Measurements from ENCODE around the gene IGFN1. TPM values are rescaled to one million over a fixed set of nuclear protein-coding genes. Genes with fewer than 3 reads are reported as not detected.

IGFN1 gene
- total RNA-seq, 1 donor from 2014 or later = 0.21 TPM

DNA sequence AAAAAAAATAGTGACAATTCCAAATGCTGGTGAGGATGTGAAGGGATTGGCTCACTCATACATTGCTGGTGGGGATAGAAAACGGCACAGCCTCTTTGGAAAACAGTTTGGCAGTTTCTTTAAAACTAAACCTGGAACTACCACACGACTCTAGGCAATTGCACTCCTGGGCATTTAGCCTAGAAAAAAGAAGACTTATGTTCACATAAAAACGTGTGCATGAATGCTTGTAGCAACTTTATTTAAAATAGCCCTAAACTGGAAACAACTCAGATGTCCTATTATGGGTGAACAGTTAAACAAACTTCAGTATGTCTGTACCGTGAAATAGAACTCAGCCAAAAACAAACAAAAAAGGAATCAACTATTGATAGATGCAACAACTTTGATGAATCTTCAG is 26.9 kb upstream of the IGFN1 start:
- no peak for DNase-seq

DNA sequence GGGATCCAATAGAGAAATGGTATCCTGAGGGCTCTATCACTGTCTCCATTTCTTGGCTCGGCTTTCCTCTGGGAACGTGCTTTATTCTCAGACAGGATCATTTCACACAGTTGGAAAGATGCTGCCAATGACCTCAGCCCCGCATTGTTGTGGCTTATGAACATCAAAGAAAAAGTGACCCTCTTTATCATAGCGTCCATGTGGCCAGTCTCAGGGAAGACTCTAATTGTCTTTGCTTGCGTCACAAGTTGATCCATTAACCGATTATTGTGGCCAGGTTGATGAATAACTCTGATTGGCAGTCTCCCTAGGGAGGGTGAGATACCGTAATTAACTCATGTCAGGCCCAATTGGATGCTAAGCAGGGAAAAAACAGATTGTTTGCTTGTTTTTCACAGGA is 26.0 kb upstream of the IGFN1 start:
- DNase-seq = no peak

DNA sequence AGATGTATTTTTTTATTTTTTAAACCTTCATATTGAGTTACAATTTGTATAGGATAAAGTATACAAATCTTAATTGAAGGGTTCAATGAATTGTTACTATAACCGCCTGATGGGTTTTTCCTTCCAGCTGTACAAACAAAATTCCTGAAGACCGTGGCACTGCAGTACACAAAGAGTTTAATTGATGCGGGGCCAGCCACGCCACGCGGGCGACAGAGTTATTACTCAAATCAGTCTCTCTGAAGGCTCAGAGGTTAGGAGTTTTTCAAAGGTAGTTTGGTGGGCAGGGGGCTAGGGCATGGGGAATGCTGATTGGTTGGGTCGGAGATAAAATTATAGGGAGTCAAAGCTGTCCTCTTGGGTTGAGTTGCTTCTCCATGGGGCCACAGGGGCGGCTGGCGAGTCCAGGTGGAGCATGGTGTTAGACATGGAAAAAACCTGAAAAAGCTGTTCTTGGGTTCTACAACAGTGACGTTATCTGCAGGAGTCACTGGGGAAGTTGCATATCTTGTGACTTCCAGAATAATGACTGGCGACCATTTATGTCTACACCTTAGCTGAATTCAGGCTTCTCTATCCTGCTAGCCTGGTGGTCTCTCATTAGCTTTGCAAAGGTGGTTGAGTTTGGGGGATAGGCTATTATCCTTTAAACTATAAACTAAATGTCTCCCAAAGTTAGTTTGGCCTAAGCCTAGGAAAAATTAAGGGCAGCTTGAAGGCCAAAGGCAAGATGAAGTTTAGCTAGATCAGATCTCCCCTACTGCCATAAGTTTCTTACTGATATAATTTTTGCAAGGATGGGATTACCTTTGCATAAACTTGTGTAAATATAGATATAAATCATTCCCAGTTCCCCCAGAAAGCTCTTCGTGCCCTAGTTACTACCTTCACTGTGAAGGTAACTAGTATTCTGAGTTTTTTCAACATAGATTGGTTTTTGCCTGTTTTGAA is 23.3 kb upstream of the IGFN1 start:
- DNase-seq = no peak

DNA sequence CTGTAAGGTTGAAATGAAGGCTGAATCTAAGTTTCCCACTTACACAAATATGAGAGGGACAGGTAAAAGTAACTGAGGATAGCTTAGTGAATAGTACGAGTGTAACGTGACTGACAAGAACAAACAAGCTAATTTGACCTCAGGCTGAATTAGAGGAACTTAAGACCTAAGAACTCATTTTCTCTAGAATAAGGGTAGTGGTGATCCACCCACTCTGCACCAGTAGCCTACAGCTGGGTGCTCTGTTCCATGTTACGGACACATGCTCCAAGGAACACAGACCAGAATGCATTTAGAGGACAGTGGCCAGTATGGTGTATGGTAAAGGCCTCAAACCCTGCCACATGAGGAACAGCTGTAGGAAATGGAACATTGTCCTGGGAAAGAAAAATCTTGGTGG is 21.4 kb upstream of the IGFN1 start:
- DNase-seq = no peak

DNA sequence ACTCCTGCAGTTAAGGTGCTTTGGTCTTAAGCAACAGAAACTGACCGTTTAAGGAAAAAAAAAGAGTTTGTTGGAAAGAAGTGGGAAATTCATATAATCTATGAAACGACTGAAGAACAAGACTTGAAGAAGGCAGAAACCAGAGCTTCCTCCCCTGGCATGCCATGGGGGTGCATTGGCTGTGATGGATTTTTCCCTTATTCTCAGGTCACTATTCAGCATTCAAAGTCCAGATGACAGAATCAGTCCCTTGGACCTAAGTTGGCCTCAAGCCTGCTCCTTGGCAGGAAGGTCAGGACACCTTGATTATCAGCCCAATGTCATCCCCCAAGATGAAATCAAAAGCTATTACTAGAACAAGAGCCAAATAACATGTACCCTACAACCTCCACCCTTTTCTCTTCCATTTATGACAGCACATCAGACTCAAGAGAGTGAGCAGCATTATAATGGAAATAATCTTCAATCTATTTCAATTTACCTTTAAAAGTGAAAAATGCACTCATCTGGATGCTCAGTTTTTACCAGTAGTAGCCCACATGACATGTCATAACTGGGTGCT is 20.6 kb upstream of the IGFN1 start:
- DNase-seq = no peak

DNA sequence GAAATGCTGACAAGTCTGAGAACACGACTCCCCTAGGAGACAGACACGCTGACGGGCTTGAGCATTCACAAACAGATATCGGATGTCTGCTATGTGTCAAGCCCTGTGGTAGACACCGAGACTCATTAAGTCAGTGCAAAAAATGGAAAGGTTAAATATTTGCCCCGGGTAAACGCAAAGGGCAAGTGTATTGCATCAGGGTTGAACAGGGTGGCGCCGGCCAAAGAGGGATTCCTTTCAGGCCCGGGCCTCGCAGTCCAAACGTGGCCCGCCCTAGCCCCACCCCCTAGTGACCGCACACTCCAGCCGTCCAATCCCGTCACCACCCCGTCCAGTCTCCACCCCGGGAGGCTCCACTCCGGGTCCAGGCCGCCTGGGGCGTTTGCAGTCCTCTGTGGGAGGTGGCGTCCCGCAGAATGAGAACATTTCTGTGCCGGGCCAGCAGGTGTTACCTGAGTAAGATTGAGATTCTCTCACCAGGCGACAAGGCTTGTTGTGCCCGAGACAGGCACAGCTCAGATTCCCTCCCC is 20.0 kb upstream of the IGFN1 start:
- peak; percentile 96 for DNase-seq

DNA sequence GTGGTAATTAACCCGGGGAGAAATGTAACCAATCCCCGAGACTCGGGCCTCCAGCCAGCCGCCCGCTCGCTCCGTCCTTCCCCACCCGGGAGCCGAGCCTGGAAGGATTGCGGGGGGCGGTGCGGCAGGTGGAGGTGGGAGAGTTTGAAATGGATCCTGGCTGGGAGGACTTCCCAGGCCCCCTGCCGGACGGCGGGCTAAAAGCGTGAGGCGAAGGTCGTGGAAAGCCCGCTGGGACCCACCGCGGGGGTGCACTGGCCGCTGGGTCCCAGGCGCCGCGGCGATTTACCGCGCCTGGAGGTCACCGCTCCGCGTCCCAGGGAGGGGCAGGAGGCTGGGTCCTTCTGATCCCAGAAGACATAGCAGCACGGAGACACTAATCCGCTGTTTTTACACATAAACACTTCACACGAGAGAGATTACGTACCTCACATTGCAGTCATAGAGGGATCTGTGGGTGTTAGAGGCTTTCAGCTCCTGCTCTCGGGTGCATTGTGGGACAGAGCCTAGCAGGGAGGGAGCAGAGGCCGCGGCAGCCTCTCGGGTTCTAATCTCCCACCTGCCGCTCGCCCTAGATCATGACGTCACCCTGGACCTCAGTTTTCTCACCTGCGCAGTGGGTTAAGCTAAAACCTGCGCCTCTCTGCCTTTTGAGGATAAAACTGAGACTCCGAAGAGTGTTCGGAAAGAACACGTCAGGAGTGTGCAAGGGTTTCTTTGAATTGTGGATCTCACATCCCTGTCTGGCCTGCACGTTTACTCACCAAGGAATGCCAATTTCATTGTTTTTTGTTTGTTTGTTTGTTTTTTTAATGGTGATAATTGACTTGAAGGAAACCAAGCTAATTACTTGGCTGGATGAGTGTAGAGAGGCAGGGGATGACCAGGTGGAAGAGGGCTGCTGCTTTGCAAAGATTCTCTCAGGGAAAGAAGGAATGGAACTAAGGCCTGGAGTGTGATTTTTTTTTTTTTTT is 19.3 kb upstream of the IGFN1 start:
- DNase-seq = peak; percentile 68

DNA sequence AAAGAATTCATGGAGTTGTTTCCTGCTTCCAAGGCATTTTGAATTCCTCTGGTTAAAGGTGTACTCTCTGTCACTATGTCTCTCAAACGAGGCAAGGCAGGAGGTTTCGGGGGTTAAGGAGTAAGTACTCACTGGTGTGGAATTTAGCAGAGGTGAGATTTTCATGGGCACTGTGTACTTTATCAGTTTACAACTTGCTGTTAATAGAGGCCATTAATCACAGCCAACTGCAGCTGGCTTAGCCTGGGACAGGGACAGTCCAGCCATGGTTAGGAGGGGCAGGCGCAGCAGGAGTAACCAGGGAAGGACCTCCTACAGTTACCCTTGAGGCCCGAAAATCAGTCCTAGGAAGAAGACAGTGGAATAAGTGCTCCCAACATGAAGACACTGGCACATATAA is 18.3 kb upstream of the IGFN1 start:
- DNase-seq = no peak

DNA sequence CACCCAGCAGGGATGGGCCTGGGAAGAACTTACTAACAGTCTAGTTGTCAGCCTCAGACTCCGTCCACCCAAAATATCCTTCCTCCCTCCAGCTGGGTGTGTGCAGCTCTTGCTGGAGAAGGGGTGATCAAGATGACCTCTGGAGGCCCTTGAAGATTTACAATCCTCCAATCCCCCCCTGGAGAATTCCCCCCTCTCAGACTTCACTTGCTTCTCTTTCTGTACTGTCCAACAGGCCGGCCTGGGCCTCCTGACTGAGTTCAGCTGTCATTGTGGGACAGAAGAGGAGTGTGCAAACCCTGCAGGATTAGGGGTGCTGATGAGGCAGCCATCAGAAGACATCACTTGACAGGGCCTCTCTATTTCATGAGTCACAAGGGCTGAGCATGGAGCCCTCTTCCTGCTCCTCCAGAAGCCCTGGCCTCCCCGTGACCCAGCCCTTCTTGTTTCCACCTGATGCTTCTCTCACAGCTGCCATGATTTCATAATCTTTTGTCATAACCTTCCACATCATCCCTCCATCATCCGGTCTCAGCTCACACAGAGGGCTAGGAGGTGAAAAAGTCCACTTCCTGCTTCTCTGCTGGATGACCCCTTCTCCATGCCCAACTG is 17.5 kb upstream of the IGFN1 start:
- DNase-seq = peak; percentile 32

DNA sequence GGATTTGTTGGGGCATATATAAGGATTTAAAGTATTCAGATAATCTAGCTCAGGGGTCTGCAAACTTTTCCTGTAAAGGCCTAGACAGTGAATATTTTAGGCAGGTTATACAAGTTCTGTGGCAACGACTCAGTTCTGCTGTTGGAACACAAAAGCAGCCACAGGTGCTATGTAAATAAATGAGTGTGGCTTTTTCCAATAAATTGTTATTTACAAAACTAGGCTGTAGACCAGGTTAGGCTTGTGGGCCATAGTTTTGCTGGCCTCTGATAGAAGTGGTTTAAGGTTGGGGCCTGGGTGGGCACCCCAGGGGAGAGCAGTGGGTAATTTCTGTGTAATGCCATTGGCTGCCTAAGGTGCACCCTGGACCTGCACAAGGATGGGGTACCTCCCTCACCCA is 16.9 kb upstream of the IGFN1 start:
- no peak for DNase-seq

DNA sequence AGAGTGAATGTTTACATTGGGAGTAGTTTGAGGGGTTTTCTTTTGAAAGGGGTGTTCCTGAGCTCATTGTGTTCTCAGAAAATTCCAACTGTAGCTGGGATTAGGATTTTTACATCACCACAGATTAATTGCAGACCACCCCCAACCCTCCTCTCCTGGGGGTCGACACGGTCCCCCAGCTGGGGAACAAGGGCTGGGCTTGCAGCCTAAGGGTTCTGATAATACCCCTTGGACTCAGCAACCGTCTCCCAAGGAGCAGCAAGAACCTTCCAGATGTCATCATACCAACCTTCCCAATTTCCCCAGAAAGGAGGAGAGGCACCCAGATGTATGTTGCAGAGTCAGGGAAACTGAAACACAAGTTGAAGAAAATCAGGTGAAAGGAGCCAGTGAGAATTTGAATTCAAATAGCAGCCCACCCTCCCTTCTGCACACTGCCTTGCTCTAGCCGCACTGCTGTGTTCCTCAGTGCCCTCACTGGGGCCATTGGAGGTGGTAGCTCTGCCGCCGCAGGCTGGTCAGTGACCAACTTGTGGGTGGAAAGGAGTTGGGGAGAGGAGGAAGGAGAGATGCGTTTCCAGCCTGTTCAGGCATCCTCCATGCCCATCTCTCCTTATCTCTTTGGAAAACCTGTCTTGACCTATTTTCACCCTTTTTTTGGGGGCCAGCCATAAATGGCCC is 14.7 kb upstream of the IGFN1 start:
- no peak for DNase-seq

DNA sequence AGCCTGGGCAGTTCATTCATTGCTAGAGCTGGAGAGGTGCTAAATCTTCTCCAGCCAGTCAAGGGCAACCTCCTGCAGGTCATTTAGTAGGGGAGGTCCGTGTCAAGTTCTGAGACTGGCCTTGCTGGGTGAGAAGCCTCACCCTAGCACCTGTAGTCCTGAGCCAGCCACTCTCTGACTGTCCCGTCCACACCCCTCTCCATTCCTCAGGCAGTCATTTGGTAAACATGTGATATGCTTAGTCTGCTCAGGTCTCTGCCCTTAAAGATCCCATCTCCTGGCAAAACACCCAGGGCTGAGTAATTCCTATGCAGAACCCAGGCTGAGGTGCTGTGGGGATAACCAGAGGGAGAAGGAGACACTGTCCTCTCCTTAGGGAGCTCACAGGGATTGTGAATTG is 13.7 kb upstream of the IGFN1 start:
- no peak for DNase-seq

DNA sequence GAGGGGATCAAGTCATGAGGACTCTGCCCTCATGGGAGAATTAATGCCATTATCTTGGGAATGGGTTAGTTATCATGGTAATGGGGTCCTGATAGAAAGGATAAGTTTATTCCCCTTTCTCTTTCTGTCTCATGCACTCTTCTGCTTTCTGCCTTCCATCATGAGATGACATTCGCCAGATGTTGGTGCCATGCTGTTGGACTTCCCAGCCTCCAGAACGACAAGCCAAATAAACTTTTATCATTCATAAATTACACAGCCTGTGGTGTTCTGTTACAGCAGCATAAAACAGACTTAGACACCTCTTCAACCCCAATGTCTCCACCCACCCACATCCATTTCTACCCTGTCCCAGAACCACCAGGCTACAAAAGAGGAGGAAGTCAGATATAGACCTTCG is 11.9 kb upstream of the IGFN1 start:
- no peak for DNase-seq

DNA sequence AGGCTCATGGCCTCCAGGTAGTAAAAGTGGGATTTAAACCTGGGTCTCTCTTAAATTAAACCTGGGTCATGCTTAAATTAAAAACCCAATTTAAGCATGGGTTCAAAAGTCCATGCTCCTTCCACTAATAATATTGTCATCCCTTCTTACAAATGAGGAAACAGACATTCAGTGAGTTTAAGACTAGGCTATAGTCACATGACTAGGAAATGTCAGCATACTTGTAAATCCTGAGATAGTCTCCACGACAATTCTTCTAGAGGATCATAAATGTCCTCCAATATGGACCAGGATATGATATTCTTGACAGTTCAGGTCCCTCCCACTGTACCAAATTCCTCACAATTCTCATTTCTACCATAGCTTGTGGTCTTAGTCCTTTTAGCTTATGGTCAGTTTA is 10.5 kb upstream of the IGFN1 start:
- DNase-seq = no peak

DNA sequence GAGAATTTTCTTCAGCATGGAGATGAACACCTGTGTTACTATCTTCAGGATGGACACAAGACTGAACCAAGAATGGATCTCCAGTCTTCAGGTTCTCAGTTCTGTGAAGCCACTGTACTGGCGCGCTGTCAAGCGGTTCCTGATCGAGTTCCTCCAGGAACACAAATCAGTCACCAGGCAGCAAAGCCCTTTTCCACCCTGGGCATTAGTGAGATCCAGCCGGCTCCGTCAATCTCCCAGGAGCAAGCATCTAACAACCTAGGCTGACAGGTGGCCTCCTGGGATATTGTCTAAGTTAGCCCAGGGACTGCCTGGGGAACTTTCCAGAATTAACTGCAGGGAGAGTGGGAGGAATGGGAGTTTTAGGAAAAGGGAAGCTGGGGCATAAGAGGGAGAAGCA is 9.7 kb upstream of the IGFN1 start:
- DNase-seq = peak; percentile 32

DNA sequence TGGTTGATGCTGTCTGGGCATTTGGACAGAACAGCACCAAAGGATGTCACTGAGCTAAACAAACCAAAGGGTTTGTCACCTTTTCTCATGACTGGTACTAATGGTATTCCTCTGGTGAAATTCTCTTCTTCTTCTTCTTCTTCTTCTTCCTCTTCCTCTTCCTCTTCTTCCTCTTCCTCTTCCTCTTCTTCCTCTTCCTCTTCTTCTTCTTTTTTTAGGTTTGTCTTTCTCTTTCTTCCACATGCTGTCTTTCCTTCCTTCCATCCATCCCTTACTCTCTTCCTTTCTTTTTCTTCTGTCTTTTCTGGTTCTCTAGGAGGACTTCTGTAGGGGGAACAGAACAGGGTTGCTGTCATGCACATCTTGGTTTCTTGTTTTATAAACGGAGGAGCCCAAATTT is 9.3 kb upstream of the IGFN1 start:
- DNase-seq = no peak

DNA sequence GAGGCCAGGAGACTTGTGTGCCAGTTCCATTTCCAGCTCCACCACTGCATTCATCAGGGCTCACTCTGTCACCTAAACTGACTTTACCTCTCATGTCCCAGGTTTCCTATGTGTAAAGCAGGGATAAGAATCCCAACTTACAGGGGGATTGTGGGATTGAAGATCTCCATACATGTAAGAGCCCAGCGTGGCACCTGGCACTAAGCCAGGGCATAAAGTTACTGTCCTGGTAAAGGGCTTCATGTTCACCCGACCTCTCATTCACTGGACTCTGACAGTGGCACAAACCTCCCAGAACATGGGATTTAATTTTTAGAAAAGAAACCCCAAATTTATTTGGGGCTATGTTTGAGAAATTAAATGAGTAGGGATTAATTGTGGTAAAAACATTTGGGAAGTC is 8.9 kb upstream of the IGFN1 start:
- no peak for DNase-seq

DNA sequence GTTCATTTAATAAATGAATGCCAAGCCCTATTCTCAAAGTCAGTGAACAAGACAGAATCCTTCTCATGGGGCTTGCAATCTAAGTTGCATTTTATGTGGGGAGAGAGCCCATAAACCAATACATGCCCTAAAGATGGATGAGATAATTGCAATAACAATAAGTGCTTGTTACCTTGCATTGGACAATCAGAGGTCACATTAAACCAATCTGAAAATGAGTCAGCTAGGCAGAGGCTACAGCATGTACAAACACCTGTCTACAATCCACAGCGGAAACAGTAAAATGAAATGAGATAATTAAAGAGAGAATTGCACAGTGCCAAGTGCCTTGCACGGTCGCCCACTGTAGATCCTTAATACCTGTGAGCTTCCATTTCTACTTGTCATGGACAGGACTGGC is 7.4 kb upstream of the IGFN1 start:
- no peak for DNase-seq

DNA sequence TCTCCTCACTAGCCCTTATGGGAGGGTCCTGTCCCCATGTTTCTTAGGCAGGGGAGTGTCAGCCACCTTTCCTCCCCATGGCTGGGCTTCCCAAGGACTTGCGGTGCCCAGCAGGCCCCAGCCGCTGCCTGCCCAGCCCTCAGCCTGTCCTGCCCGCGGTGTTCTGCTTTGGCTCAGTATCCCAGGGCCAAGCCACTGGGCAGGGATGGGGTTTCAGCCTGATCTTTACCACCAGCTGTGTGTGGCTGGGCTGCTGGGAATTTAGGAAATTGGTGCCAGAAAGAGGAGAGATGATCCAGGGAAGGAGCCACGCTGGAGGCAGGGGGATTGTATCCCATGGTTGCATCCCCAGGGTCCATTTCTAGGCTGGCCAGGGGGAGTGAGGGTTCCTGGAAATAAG is 6.9 kb upstream of the IGFN1 start:
- peak; percentile 77 for DNase-seq

DNA sequence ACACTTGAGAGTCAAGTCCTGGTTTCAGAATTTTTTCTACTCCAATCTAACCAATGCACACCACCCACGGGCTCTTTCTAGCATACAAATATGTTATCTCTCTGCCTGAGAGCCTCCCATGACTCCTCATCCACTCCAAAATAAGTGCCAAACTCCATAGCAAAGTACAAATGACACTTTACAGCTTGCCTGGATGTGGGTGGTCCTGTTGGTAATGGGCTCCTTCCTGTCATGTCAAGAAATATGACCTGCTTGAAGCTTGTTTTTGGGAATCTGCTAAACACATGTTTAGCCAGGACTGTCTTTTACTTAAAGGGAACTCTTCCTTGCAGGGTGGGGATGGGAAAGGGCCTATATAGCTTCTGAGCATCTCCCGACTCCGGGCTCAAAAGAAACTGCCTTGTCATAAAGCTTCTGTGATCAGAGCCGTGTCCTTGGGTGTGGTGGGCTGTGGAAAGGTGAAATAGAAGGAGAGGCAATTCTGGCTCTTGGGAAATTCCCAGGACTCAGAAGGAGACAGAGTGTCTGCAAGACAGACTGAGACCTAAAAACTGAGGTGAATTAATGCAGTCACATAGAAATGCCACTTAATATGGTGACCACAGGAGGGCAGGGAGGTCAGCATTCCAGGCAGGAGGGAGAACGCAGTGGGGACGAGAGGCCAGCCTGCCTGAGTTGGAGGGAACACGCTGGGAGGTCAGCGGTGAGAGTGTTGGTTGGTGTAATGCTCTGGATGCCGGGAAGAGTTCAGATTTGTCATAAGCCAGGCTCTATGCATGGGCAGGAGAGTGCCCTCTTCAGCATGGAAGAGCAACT is 6.1 kb upstream of the IGFN1 start:
- DNase-seq = peak; percentile 60

DNA sequence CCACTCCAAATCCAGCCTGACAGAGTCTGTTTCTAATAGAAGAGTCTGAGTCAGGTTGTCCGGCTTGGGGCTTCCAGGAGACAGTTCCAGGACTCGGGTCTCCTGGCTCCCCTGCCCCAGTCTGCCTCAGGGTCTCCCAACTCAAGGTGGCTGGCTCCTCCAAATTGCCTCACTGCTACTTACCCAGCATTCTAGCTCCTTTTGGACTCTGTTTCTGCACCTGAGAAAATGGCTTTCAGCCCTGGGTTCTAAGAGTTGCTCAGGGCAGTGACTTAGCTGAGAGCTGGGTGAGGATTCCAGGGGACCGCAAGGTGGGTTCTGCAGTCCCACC is 5.5 kb upstream of the IGFN1 start:
- DNase-seq = no peak
